GM15510 (cell line): ENCODE measurements around the gene IFT43.

Experiments
- POLR2A ChIP-seq: IDR thresholded peaks from 3 replicates; pipeline ENCODE4 v1.6.1; 2011; ENCODE audit warnings: borderline replicate concordance; ENCODE audit not compliant: insufficient read length; ENCODE audit errors: extremely low read depth

Gene IFT43

DNA sequence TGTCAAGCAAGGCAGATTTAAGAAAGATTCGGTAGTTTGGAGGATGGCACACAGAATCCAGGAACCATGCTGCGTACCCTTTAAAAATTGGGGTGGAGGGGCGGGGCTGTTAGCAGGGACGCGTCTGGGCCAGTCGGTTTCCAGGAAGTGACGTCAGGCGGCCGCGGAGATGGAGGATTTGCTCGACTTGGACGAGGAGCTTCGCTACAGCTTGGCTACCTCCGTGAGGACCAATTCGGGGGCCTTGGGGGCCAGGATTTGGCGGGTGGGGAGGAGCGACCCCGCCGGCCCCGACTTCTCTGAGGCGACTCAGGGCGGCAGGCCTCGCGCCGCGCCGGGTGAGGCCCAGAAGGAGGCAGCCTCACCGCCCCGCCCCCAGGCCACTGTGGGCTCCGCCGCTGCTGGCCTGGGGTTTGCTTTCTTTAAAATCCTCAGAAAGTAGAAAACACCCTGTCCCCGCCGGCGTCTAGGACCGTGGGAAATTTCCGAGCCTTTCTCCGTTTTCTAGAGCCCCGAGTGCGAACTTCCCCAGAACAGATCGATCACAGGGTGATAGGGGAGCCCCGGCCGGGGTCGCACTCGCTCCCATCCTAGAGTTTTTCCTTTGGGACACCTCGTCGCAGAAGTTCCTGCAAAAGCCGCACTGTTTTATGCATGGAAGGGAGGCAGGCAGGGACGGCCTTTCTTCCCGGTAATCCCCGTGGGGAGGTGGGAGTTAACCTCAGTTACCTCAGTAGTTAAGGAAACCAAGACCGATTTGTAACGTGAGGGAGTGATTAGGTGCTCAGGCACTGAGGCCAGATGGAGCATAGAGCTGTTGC, at the start of gene IFT43:
TSS of gene IFT43 (plus strand) at position 146 of the 821 bp plus-strand sequence. CDS start at position 170, 24 bp downstream.
- TF ChIP-seq POLR2A, result no peak

DNA sequence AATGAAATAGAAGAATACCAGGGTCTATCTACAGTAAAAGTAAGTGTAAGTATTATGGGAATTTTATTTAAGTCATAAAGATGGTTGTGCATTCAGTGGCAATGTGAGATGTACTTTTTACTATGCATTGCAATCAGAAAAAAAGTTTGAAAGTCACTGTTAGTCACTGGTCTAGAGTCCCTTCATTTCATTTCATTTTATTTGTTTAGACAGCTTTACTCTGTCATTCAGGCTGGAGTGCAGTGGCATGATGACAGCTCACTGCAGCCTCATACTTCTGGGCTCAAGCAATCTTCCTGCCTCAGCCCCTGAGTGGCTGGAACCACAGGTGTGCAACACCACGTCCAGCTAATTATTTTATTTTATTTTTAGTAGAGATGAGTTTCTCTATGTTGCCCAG, 46.4 kb upstream of the IFT43 start:
- no peak for TF ChIP-seq POLR2A

DNA sequence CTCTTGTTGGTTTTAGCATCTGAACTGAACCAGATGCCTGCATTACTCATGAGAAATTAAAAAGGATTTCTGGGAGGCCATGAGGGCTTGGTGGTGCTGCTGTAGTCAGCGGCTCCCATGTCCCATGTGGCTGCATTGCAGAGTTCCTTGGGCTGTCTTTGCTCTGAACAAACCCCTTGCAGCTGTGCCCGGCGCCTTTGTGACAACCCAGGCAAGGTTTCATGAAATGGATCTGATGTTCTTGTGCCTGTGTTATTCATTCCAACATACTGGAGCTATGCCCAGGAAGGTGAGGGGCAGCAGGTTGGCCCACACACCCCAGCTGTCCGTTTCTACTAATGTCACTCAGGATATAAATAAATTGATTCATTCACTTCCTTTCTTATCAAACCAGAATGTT, 44.5 kb upstream of the IFT43 start:
- no peak for TF ChIP-seq POLR2A

DNA sequence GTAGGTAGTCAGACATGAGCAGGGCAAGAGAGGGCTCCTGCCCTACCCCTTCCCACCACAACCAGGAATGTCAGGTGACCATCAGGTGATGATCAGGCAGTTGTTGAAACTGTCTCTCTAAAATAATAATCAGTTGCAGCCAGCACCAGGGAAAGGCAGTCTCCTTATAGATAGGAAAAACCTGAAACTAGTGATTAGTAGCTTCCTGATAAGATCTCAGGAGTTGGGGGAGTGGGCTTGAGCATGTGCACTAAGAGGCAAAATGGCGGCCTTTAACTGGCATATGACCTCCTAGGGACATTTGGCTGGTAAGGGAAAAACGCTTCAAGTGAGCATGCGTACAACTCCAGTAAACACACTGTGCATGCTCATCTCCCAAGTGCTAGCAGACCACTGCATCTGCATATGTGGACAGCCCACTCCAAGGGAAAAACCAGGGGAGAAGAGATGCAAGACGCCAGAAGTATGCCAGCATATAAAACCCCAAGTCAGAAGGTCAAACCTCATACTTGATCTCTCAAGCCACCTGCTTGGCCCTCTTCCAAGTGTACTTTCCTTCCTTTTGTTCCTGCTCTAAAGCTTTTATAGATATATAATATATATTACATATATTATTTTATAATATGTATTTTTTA, 40.8 kb upstream of the IFT43 start:
- TF ChIP-seq POLR2A, result no peak

DNA sequence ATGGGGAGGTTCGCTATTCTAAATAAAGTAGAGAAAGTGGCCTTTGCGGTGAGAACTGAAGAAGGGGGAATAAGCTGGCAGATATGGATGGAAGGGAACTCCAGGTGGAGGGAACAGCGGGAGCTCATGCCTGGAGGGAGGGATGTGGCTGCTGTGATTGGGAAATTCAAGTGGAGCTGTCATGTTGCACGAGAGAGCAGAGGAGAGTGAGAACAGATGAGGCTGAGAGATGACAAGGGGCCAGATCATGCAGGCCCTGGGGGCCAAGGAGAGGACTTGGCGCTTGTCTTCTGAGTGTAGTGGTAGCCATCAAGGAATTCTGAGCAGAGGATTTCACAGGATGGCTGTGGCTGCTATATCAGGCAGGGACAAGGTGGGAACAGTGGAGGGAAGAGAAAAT, 38.8 kb upstream of the IFT43 start:
- no peak for TF ChIP-seq POLR2A

DNA sequence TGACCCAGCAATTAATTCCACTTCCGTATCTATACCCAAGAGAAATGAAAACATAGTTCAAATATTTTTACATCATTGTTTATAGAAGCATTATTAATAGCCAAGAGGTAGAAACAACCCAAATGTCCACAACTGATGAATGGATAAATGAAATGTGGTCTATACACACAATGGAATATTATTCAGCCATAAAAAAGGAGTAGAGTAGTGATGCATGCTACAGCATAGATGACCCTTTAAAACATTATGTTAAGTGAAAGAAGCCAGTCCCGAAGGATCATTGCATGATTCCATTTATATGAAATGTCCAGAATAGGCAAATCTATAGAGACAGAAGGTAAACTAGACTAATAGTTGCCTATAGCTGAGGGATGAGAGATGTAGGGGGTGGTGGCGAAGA, 33.1 kb upstream of the IFT43 start:
- no peak for TF ChIP-seq POLR2A

DNA sequence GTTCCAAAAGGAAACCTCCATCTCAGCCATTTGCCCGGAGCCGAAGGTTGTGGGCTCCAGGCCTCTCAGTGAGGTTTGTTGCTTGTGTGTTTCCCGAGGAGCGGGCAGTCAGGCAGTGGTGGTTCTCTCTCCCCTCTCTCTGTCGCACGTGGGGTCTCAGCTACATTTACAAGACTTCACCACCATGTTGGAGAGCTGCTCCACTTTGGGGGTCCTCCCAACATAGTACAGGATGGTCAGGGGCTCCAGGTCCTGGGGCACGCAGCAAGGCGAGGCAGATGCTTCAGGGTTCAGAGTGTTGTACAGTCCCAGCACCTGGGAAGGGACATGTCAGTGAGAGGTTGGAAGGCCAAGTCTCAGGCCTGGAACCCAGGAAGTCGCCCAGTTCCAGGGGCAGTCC, 26.5 kb upstream of the IFT43 start:
- no peak for TF ChIP-seq POLR2A

DNA sequence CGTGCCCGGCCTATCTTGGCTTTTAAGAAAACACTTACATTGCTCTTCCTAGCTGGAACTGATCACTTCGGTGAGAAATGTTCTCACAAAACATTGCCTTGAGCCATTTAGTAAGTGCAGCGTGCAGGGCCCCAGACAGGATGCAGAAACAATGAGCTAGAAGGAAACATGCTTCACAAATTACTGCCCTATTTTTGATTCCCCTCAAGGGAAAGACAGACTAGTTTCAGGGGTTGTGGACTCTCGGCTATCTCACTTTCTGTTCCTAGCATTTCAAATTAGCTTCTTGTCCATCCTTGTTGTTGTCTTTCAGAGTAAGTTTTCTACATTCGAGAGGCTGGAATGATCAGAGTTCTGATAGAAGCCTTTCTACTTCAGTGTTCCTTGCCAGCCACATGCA, 25.3 kb upstream of the IFT43 start:
- TF ChIP-seq POLR2A, result no peak

DNA sequence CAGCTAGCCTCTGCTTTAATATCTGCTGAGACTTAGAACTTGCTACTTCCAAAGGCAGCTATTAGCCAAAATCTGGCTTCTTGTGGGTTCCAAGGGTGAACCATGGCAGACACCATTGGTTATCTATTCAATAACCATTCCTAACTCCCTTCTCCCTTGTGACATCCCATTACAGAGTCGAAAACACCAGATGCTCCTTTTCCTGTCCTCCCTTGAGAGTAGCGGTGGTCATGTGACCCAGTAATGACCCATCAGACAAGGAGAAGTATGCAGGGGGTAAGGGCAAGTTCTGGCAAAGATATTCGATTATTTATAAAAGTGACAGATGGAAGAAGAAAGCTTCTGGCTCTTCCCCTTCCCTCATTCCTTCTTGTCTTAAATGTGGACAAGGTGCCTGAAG, 23.9 kb upstream of the IFT43 start:
- no peak for TF ChIP-seq POLR2A

DNA sequence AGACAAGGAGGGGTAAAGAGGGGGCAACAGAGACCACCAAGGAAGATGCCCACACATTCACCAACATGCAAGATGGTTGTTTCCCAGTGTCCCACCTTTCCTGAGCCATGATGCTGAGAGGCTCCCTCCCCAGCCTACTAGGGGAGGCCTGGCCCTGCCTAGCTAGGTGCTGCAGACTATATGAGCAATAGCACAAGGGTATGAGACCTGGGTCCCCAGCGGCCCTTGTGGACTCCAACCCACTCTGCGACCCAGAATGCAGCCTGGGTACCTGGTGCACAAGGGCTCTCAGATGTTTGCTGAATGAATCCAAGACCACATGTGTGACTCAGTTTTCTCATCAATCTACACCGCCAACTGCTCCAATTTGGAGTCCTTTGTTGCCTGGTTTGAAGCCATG, 17.7 kb upstream of the IFT43 start:
- no peak for TF ChIP-seq POLR2A

DNA sequence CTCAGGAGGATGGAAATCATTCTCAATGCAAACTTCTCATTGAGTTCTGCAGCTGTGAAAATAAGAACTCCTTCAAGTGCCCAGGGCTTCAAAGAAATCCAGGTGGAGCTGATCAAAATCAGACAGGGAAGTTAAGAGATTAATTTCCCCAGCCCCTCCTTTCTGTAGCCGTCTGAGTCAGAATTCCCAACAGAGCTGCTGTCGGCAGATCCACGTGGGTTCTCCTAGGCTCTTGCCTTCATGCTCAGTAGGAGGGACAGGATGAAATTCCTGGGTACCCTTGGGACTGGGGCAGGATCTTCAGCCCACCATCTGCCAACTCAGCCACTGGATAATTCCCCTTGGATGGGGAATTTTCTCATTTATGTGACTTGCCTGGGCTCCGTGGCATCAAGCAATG, 17.1 kb upstream of the IFT43 start:
- no peak for TF ChIP-seq POLR2A

DNA sequence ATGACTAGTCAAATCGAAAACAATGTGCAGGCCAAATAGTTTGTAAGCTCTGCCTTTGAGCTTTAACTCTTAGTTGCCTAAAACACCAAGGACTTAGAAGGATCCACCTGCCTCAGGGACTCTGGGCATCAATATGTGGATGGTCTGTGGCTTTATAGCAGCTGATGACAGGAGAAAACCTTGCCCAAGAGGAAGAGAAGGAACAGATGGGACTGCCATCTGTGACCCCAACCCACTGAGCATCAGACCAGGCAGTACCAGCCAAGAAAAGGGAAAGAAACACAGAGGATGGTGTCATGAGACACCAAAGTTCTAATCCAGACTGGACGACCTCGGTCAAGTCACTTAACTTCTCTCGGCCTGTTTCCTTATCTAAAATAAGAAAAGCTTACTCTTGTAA, 16.4 kb upstream of the IFT43 start:
- no peak for TF ChIP-seq POLR2A

DNA sequence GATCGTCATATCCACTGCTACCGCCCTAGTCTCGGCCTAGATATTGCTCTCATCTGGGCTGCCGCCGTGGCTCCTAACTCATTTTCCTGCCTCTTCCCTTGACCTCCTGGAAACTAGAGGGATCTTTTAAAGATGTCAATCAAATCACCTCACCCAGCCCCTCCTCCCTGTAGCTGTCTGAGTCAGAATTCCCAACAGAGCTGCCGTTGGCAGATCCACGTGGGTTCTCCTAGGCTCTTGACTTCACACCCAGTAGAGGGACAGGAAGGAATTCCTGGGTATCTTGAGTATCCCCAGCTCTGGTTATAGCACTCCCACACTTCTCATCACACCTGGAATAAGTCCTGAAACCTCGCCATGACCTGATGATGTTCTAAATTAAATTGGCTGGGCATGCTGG, 15.7 kb upstream of the IFT43 start:
- no peak for TF ChIP-seq POLR2A

DNA sequence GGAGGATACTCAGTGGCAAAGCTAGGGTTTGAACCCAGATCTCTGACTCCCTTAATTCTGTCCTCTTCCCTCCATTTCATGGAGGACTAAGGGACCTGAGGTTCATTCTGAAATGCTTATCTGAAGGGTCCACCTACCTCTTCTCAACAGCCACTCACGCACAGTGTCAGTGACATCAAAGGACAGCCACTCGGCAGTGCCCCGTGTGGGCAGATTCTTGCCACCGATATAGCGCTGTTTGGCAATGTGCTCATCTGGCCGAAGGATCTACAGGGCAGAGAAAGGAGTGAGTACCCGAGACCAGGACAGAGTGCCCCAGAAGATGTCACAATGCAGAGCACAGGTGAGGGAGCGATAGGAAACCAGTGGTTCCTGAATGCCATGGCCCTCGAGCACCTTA, 14.6 kb upstream of the IFT43 start:
- TF ChIP-seq POLR2A, result no peak

DNA sequence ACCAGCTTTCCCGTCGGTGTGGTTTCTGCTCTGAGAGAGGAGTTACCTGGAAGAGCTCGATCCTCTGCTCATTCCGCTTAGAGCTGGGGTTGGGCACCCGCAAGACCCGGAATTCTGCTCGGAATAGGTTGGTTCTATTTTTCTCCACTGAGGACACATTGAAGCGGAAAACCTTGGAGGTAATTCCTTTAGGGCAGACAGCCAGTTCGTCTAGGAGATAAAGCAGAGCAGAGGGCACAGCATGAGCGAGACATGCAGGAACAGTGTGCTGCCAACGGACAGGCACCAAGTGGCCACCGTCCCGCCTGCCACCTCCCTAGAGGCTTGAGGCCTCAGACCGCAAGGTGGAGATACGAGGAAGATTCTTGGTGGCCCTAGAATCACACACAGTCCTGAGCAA, 14.1 kb upstream of the IFT43 start:
- no peak for TF ChIP-seq POLR2A

DNA sequence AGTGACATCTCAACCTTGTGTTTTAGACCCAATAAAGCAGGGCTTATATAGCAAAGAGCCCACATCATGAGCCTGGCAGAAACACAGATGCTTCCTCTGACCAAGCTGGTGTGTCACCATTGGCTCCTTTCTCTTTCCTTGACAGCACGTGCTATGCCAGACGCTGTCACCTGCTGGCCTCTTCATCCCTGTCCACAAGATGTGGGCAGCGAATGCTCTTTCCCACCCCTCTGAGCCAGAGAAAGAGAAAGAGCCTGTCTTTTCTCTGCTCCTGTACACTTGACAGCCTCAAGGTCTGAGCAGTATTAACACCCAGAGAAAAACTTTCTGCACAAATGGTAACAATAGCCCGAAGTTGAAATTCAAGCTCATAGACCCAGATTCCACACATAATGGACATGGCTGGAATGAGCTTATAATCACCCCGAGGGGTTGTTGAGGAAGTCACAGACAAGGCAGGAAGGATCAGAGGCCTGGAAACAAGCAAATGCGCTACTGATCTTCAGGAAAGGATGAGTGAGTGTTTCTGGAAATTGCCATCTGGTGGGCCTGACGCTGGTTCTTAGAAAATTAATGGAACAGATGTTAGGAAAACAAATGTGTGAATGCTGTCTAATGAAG, 12.7 kb upstream of the IFT43 start:
- no peak for TF ChIP-seq POLR2A
